Breast epithelium (tissue), 3 donors: ENCODE measurements around the gene RALY.

Experiments
- CTCF ChIP-seq, 3 donors: fragments of 450-650 bp; IDR thresholded peaks; one replicate each; pipeline ENCODE4 v1.5.1; 2016 to 2017; ENCODE audit warnings: antibody characterized with exemption in 3 of 3, mild to moderate bottlenecking in 3 of 3, moderate library complexity in 3 of 3
- POLR2A ChIP-seq: fragments of 450-650 bp; IDR thresholded peaks from one replicate; pipeline ENCODE4 v1.6.1; 2016; ENCODE audit warnings: antibody characterized with exemption, mild to moderate bottlenecking, moderate library complexity

- no peak for TF ChIP-seq POLR2A
- no peak for TF ChIP-seq CTCF (IDR thresholded peaks at IDR 0.05)
These were observed 43.4 kb downstream of the RALY start for GRCh38 chr20:34037121-34037520.
